Measurements from ENCODE around the gene PLOD1.

GRCh38 chr1:12003762-12004161 lies 69.2 kb downstream of the PLOD1 start:
- TF ChIP-seq EZH2 (IDR thresholded peaks at IDR 0.05; ENCODE audit: borderline replicate concordance, low read length) (no peak), CTCF (conservative IDR thresholded peaks at IDR 0.05 in 1 of 2, IDR thresholded peaks at IDR 0.05 in 1 of 2; ENCODE audit: extremely low read depth in 1 of 2, insufficient read depth in 1 of 2, low read depth in 1 of 2, low read length in 2 of 2) (no peak)
